ENCODE measurements around the gene MORN1.

DNA sequence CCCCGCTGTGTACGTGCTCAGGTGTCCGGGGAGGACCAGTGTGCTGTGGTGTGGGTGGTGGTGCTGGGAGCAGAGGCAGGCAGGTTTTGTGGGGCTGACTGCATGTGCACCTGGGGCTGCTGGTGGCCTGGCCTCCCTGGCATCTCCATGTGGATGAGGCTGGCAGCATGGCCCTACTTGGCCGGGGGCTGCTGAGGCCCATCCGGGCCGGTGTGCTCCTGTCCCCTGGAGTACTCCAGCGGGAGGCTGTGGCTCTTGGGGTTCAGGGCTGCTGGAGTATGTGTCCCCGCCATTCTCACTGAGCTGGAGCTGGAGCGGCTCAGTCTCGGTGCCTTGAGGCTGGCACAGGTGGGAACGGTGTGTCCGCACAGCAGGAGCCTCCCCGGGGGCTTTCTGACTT is 41.8 kb upstream of the MORN1 start:
- TF ChIP-seq POLR2A (IDR thresholded peaks at IDR 0.05; ENCODE audit: low read length), result no peak
- TF ChIP-seq GATA1 (IDR thresholded peaks at IDR 0.05; ENCODE audit: low read depth, low read length), result no peak

All from erythroblast (primary cell).